ENCODE results near the gene MYT1. TPM values are rescaled to one million over a fixed set of nuclear protein-coding genes. Genes with fewer than 3 reads are reported as not detected.

The MYT1 gene
- polyA plus RNA-seq, 1 of the 3 experiments (the other 2 are of a cell fraction) = 0.10 TPM

- Histone ChIP-seq H3K36me3 (replicated peaks in 1 of 2; ENCODE audit: control insufficient read depth in 1 of 2, insufficient read depth in 2 of 2, low read length in 1 of 2) (no peaks in the 10 kb centered on the region), H3K27me3 (ENCODE audit: insufficient read depth) (no peaks in the 10 kb centered on the region; the same call in 1 of the 2 replicates), H3K4me1 (ENCODE audit: control insufficient read depth in 1 of 2, insufficient read depth in 2 of 2, low read depth in 1 of 2, low read length in 1 of 2) (peaks cover 0 to 19% of the 10 kb centered on the region in 2 experiments; a peak in 1 of 4 replicates), H3K4me3 (ENCODE audit: low read depth in 2 of 2, low read length in 1 of 2) (no peak overlapping the region), H3K9me3 (no peaks in the 10 kb centered on the region), H3K9ac (no peak overlapping the region), H4K20me1 (ENCODE audit: insufficient read depth) (no peaks in the 10 kb centered on the region), H3F3A (replicated peaks; ENCODE audit: insufficient read depth) (peaks cover 8% of the 10 kb centered on the region), H3K79me2 (ENCODE audit: insufficient read depth) (no peaks in the 10 kb centered on the region), H3K27ac (ENCODE audit: low read depth in 2 of 2, low read length in 1 of 2) (no peak overlapping the region), H3K4me2 (no peak overlapping the region), H2AFZ (ENCODE audit: low read depth) (no peak overlapping the region), H3K9me2 (no peaks in the 10 kb centered on the region)
- WGBS (ENCODE audit: low lambda C conversion rate) = 57% methylated on average over 4 of the region's 5 CpGs
- POLR2A ChIA-PET = no interaction called here
- CTCF ChIA-PET = no interaction called here
- DNase-seq = no peak
- TF ChIP-seq USF1 (IDR thresholded peaks at IDR 0.05; ENCODE audit: borderline replicate concordance, low read depth) (no peak), YY1 (IDR thresholded peaks at IDR 0.05; ENCODE audit: low read depth) (no peak), MXI1 (IDR thresholded peaks at IDR 0.05; ENCODE audit: low read depth, low read length) (no peak), EP300 (IDR thresholded peaks at IDR 0.05; ENCODE audit: borderline replicate concordance in 1 of 2, low read depth in 1 of 2, low read length in 1 of 2) (no peak), FOSL2 (IDR thresholded peaks at IDR 0.05; ENCODE audit: borderline replicate concordance, low read depth) (no peak), SMC3 (IDR thresholded peaks at IDR 0.05; ENCODE audit: low read depth, low read length) (no peak), NFIC (IDR thresholded peaks at IDR 0.05; ENCODE audit: borderline replicate concordance) (no peak), FOXM1 (IDR thresholded peaks at IDR 0.05; ENCODE audit: low read depth) (no peak), ELF1 (IDR thresholded peaks at IDR 0.05) (no peak), MAX (IDR thresholded peaks at IDR 0.05; ENCODE audit: low read depth) (no peak), GABPA (IDR thresholded peaks at IDR 0.05; ENCODE audit: low read depth) (no peak), PBX3 (IDR thresholded peaks at IDR 0.05) (no peak), RAD21 (IDR thresholded peaks at IDR 0.05; ENCODE audit: low read length) (no peak), RFX5 (IDR thresholded peaks at IDR 0.05; ENCODE audit: low read length) (no peak), RCOR1 (IDR thresholded peaks at IDR 0.05; ENCODE audit: low read length) (no peak), REST (IDR thresholded peaks at IDR 0.05; ENCODE audit: low read depth, low read length) (no peak), NRF1 (IDR thresholded peaks at IDR 0.05; ENCODE audit: low read depth, low read length) (no peak), USF2 (IDR thresholded peaks at IDR 0.05; ENCODE audit: borderline replicate concordance, low read depth, low read length) (no peak), CTCF (IDR thresholded peaks at IDR 0.05) (no peak)
These were observed 25.3 kb downstream of the MYT1 start for GRCh38 chr20:64189530-64189966.
